GM18951 (cell line): Measurements from ENCODE around the gene PRTG.

Experiments
- POLR2A ChIP-seq: IDR thresholded peaks from 4 replicates; pipeline ENCODE4 v1.6.1; 2011; ENCODE audit warnings: mild to moderate bottlenecking; ENCODE audit not compliant: insufficient read length, insufficient read depth; ENCODE audit errors: extremely low read depth
- in situ Hi-C: fragments of 300-500 bp; cut with MboI; formaldehyde crosslinking; loops from one replicate; pipeline ENCODE4 v1.12.0; 2022; ENCODE audit warnings: low sequenced_read_pairs, mixed read lengths, inconsistent platforms; ENCODE audit not compliant: unreplicated experiment

PRTG gene

GRCh38 chr15:55660153-55660552, 82.8 kb downstream of the PRTG start:
- TF ChIP-seq POLR2A = no peak
- in situ Hi-C loops = no loop called here

GRCh38 chr15:55659481-55659880, 83.5 kb downstream of the PRTG start:
- TF ChIP-seq POLR2A = no peak
- in situ Hi-C loops = no loop called here

GRCh38 chr15:55658886-55659285, 84.1 kb downstream of the PRTG start:
- in situ Hi-C loops = no loop called here

GRCh38 chr15:55654561-55655031, 88.4 kb downstream of the PRTG start:
- no peak for TF ChIP-seq POLR2A
- in situ Hi-C loops = no loop called here

More at GRCh38 chr15:55658886-55659285, 84.1 kb downstream of the PRTG start:
- TF ChIP-seq POLR2A = no peak

- no peak for TF ChIP-seq POLR2A
- in situ Hi-C loops = no loop called here
Observed at GRCh38 chr15:55652909-55653495, 90.0 kb downstream of the PRTG start.

GRCh38 chr15:55652359-55652758, 90.6 kb downstream of the PRTG start:
- no peak for TF ChIP-seq POLR2A
- in situ Hi-C loops = no loop called here

GRCh38 chr15:55649058-55649423, 93.9 kb downstream of the PRTG start:
- no peak for TF ChIP-seq POLR2A
- in situ Hi-C loops = no loop called here

- no peak for TF ChIP-seq POLR2A
- in situ Hi-C loops = no loop called here
Observed at GRCh38 chr15:55638764-55639163, 104.2 kb downstream of the PRTG start.

GRCh38 chr15:55637086-55637485, 105.9 kb downstream of the PRTG start:
- in situ Hi-C loops = no loop called here
- TF ChIP-seq POLR2A = no peak

GRCh38 chr15:55633731-55634130, 109.2 kb downstream of the PRTG start:
- in situ Hi-C loops = no loop called here

GRCh38 chr15:55632434-55632833, 110.5 kb downstream of the PRTG start:
- in situ Hi-C loops = no loop called here
- no peak for TF ChIP-seq POLR2A

More at GRCh38 chr15:55633731-55634130, 109.2 kb downstream of the PRTG start:
- TF ChIP-seq POLR2A = no peak

GRCh38 chr15:55630858-55631257, 112.1 kb downstream of the PRTG start:
- in situ Hi-C loops = no loop called here
- TF ChIP-seq POLR2A = no peak

- in situ Hi-C loops = no loop called here
Observed at GRCh38 chr15:55628369-55628730, 114.6 kb downstream of the PRTG start.

GRCh38 chr15:55627730-55628368, 115.1 kb downstream of the PRTG start:
- in situ Hi-C loops = no loop called here
- TF ChIP-seq POLR2A = no peak

More at GRCh38 chr15:55628369-55628730, 114.6 kb downstream of the PRTG start:
- no peak for TF ChIP-seq POLR2A
